ENCODE results near the gene PCNX2.

Gene PCNX2

GRCh38 chr1:232962761-232963745 is 332.5 kb downstream of the PCNX2 start:
- H3K4me3 ChIP-seq (ENCODE audit: low read depth, low read length) = no peak overlapping the region
- no peak for TF ChIP-seq CTCF (conservative IDR thresholded peaks at IDR 0.05; ENCODE audit: low read depth, low read length)
- DNase-seq (ENCODE audit: low read depth) = peak; percentile 75

- no peak overlapping the region for H3K4me3 ChIP-seq (ENCODE audit: low read depth, low read length)
- no peak for TF ChIP-seq CTCF (conservative IDR thresholded peaks at IDR 0.05; ENCODE audit: low read depth, low read length)
- DNase-seq (ENCODE audit: low read depth) = no peak
These were observed 337.5 kb downstream of the PCNX2 start for GRCh38 chr1:232958067-232958466.

- no peak overlapping the region for H3K4me3 ChIP-seq (ENCODE audit: low read depth, low read length)
- DNase-seq (ENCODE audit: low read depth) = no peak
- TF ChIP-seq CTCF (conservative IDR thresholded peaks at IDR 0.05; ENCODE audit: low read depth, low read length) = no peak
These were observed 339.4 kb downstream of the PCNX2 start for GRCh38 chr1:232956081-232956480.

- peak; percentile 20 for DNase-seq (ENCODE audit: low read depth)
- H3K4me3 ChIP-seq (ENCODE audit: low read depth, low read length) = no peak overlapping the region
- TF ChIP-seq CTCF (conservative IDR thresholded peaks at IDR 0.05; ENCODE audit: low read depth, low read length) = no peak
These were observed 340.7 kb downstream of the PCNX2 start for GRCh38 chr1:232954594-232955365.

- peak; percentile 47 for DNase-seq (ENCODE audit: low read depth)
- TF ChIP-seq CTCF (conservative IDR thresholded peaks at IDR 0.05; ENCODE audit: low read depth, low read length) = peak; percentile 68
- no peak overlapping the region for H3K4me3 ChIP-seq (ENCODE audit: low read depth, low read length)
These were observed 342.7 kb downstream of the PCNX2 start for GRCh38 chr1:232952514-232953499.

GRCh38 chr1:232951605-232952004 is 343.9 kb downstream of the PCNX2 start:
- no peak for TF ChIP-seq CTCF (conservative IDR thresholded peaks at IDR 0.05; ENCODE audit: low read depth, low read length)
- DNase-seq (ENCODE audit: low read depth) = no peak
- H3K4me3 ChIP-seq (ENCODE audit: low read depth, low read length) = no peak overlapping the region

Measured in choroid plexus epithelial cell (primary cell).